Measurements from ENCODE around the gene ZNF316. TPM values are rescaled to one million over a fixed set of nuclear protein-coding genes. Genes with fewer than 3 reads are reported as not detected.
A peak's percentile ranks its signal among the peaks of the same experiment; 100 is the strongest.
"Not testable (repeated sequence)": the region's sequence is repeated elsewhere in the genome, so short reads cannot be mapped to it uniquely, and the experiment has no call there.

Gene ZNF316
- total RNA-seq, 1 donor from 2014 or later: 28.8 TPM

DNA sequence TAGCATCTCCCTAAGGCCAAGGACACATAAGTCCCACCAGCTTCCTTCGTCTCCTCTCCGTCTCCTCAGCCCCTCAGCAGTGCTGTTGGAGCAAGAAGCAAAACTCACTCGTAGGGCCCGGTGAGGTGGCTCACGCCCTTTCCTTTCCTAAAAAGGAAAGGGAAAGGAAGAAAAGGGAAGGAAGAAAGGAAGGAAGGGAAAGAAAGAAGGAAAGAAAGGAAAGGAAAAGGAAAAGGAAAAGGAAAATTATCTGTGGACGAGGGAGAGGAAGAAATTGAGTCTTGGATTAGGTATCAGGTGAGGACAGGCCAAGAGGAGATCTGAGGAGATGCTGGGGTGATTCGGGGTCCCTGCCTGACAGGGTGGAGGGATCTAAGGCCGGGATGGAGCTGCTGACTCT, 3.1 kb upstream of the ZNF316 start:
- H3K27me3 Mint-ChIP-seq: no peaks in the 10 kb centered on the region
- peaks cover 11% of the 10 kb centered on the region for H3K36me3 Mint-ChIP-seq (ENCODE audit: low read depth)
- H3K4me1 Mint-ChIP-seq: peaks cover 15% of the 10 kb centered on the region
- H3K9me3 Mint-ChIP-seq: no peaks in the 10 kb centered on the region
- intact Hi-C loops (cut with micrococcal nuclease): no loop called here
- no peak overlapping the region for H3K27ac Mint-ChIP-seq
- H3K4me3 Mint-ChIP-seq: no peak overlapping the region
- DNase-seq: no peak

- not testable (repeated sequence) for H3K9me3 Mint-ChIP-seq, DNase-seq, H3K27me3 Mint-ChIP-seq
- Mint-ChIP-seq H3K4me1 (peaks cover 23% of the 10 kb centered on the region), H3K36me3 (ENCODE audit: low read depth) (peaks cover 20% of the 10 kb centered on the region), H3K4me3 (peak overlapping the region; percentile 21), H3K27ac (peak overlapping the region; percentile 15)
- intact Hi-C loops (cut with micrococcal nuclease): loop anchor here (5.0 kb wide), 1 partner anchor 58 kb away; the partner anchor contains the start of gene ZDHHC4
Measured at GRCh38 chr7:6634971-6635370, 2.1 kb upstream of the ZNF316 start.

- H3K27ac Mint-ChIP-seq: peak overlapping the region; percentile 84
Measured at GRCh38 chr7:6637544-6638229, 569 bp downstream of the ZNF316 start.

DNA sequence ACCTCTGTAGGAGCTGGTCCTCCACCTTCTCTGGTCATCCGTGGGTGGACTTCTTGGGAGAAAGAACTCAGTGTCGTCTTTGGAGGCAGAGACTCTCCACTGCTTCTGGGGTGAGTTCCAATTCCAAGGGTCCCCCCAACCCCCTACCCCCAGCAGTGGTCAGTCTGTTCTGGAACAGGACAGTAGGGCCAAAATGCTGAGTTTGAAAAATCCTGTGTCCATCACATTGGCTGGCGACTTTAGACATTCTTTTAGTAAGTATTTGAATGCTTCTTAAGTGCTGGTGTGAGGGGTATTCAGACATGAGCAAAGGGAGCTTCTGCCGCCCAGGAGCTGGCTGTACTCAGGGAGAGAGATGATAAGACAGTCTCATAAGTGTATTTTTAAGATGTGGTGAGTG, 1.9 kb downstream of the ZNF316 start:
- peaks cover 25% of the 10 kb centered on the region for H3K4me1 Mint-ChIP-seq
- H3K36me3 Mint-ChIP-seq (ENCODE audit: low read depth): peaks cover 48% of the 10 kb centered on the region
- H3K4me3 Mint-ChIP-seq: peak overlapping the region; percentile 92
- intact Hi-C loops (cut with micrococcal nuclease): loop anchor here (5.0 kb wide), 1 partner anchor 62 kb away; the partner anchor contains the start of gene ZDHHC4
- H3K27me3 Mint-ChIP-seq: no peaks in the 10 kb centered on the region
- H3K9me3 Mint-ChIP-seq: no peaks in the 10 kb centered on the region
- no peak for DNase-seq
- peak overlapping the region; percentile 12 for H3K27ac Mint-ChIP-seq

More at GRCh38 chr7:6637544-6638229, 569 bp downstream of the ZNF316 start:
- Mint-ChIP-seq H3K4me1 (peaks cover 25% of the 10 kb centered on the region), H3K27me3 (no peaks in the 10 kb centered on the region), H3K9me3 (no peaks in the 10 kb centered on the region), H3K36me3 (ENCODE audit: low read depth) (peaks cover 39% of the 10 kb centered on the region), H3K4me3 (peak overlapping the region; percentile 92)
- peak; percentile 86 for DNase-seq
- intact Hi-C loops (cut with micrococcal nuclease): loop anchor here (2.0 to 5.0 kb wide), 3 partner anchors 47 to 69 kb away; partner anchors contain the start of genes INTS15, ZDHHC4 and ZNF12

GRCh38 chr7:6639627-6640026, 2.5 kb downstream of the ZNF316 start:
- no peaks in the 10 kb centered on the region for H3K27me3 Mint-ChIP-seq
- DNase-seq: no peak
- peaks cover 25% of the 10 kb centered on the region for H3K4me1 Mint-ChIP-seq
- peaks cover 53% of the 10 kb centered on the region for H3K36me3 Mint-ChIP-seq (ENCODE audit: low read depth)
- peak overlapping the region; percentile 92 for H3K4me3 Mint-ChIP-seq
- H3K9me3 Mint-ChIP-seq: no peaks in the 10 kb centered on the region
- intact Hi-C loops (cut with micrococcal nuclease): loop anchor here (5.0 kb wide), 1 partner anchor 62 kb away; the partner anchor contains the start of gene ZDHHC4
- H3K27ac Mint-ChIP-seq: no peak overlapping the region

DNA sequence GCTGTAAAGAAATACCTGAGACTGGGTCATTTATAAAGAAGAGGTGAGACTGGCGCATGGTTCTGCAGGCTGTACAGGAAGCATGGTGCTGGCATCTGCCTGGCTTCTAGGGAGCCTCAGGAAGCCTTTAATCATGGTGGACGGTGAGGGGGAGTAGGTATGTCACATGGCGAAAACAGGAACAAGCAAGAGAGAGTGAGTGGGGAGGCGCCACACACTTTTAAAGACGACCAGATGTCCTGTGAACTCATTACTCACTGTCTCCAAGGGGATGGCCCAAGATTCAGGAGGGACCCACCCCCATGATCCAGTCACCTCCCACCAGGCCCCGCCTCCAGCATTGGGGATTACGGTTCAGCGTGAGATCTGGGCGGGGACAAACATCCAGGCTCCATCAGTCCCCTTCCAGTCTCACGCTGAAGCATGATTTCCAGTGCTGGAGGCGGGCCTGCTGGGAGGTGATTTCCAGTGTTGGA, 3.2 kb downstream of the ZNF316 start:
- intact Hi-C loops (cut with micrococcal nuclease): no loop called here
- Mint-ChIP-seq H3K9me3 (no peaks in the 10 kb centered on the region), H3K4me3 (no peak overlapping the region), H3K27me3 (no peaks in the 10 kb centered on the region), H3K36me3 (ENCODE audit: low read depth) (peaks cover 59% of the 10 kb centered on the region), H3K27ac (peak overlapping the region; percentile 64), H3K4me1 (peaks cover 25% of the 10 kb centered on the region)
- DNase-seq: no peak

GRCh38 chr7:6641305-6642035, 4.4 kb downstream of the ZNF316 start:
- Mint-ChIP-seq H3K27me3 (no peaks in the 10 kb centered on the region), H3K4me3 (no peak overlapping the region), H3K27ac (no peak overlapping the region), H3K36me3 (ENCODE audit: low read depth) (peaks cover 67% of the 10 kb centered on the region), H3K9me3 (no peaks in the 10 kb centered on the region), H3K4me1 (peaks cover 22% of the 10 kb centered on the region)
- intact Hi-C loops (cut with micrococcal nuclease): no loop called here
- no peak for DNase-seq

DNA sequence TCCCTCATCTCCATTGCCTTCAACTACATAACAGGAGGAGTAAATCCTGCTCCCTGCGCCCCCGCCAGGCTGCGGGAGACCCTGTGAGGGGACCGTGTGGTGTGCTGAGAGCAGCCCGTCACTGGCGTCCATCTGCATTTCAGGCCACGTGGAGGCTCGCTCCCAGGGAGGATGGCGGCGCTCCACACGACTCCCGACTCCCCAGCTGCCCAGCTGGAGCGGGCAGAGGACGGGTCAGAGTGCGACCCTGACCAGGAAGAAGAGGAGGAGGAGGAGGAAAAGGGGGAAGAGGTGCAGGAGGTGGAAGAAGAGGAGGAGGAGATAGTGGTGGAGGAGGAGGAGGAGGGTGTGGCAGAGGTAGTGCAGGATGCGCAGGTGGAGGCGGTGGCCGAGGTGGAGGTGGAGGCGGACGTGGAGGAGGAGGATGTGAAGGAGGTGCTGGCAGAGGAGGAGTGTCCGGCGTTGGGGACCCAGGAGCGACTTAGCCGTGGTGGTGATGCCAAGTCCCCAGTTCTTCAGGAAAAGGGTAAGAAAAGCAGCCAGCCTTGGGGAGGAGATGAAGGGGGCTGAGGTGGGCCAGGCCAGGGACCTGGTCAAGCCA, 5.2 kb downstream of the ZNF316 start:
- Mint-ChIP-seq H3K36me3 (ENCODE audit: low read depth) (peaks cover 75% of the 10 kb centered on the region), H3K27me3 (no peaks in the 10 kb centered on the region), H3K9me3 (no peaks in the 10 kb centered on the region), H3K4me3 (no peak overlapping the region), H3K27ac (no peak overlapping the region), H3K4me1 (peaks cover 21% of the 10 kb centered on the region)
- intact Hi-C loops (cut with micrococcal nuclease): no loop called here
- no peak for DNase-seq

DNA sequence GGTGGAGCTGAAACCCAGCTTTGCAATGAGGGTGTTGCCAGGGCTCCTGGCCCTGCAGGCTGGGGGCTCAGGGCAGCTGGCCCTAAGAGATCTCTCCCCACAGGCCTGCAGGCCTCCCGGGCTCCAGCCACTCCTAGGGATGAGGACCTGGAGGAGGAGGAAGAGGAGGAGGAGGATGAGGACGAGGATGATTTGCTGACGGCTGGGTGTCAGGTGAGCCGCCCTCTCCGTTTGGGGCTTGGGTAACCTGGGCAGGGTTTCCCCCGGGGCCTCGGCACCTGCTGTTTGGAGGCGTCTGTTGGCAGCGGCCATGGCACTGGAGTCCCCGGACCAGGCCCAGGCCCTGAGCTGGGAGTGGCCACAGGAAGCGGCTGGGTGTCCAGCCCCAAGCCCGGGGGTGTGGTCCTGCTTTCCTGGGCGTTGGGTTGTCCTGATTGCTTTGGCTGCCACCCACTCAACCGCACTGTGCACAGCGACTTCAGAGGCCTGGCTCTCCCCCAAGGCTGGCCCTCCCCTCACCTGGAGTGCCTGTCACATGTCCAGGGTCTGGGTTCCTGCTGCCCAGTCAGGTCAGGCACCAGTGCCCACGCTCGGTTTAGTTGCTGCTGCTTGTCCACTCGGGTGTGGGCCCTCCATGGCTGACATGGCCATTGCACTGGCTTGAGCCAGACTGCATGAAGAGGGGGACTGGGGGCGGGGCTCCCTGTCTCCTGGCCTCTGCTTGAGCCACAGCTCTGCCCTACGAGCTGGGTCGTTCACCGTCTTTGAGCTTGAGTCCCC, 5.9 kb downstream of the ZNF316 start:
- Mint-ChIP-seq H3K27me3 (no peaks in the 10 kb centered on the region), H3K27ac (no peak overlapping the region), H3K4me3 (no peak overlapping the region), H3K4me1 (peaks cover 18% of the 10 kb centered on the region), H3K9me3 (no peaks in the 10 kb centered on the region), H3K36me3 (ENCODE audit: low read depth) (peaks cover 78% of the 10 kb centered on the region)
- no peak for DNase-seq
- intact Hi-C loops (cut with micrococcal nuclease): no loop called here

- Mint-ChIP-seq H3K4me3 (no peak overlapping the region), H3K27ac (no peak overlapping the region), H3K27me3 (no peaks in the 10 kb centered on the region), H3K9me3 (no peaks in the 10 kb centered on the region), H3K36me3 (ENCODE audit: low read depth) (peaks cover 82% of the 10 kb centered on the region), H3K4me1 (peaks cover 9% of the 10 kb centered on the region)
- intact Hi-C loops (cut with micrococcal nuclease): no loop called here
- no peak for DNase-seq
Measured at GRCh38 chr7:6643915-6644625, 7.0 kb downstream of the ZNF316 start.

DNA sequence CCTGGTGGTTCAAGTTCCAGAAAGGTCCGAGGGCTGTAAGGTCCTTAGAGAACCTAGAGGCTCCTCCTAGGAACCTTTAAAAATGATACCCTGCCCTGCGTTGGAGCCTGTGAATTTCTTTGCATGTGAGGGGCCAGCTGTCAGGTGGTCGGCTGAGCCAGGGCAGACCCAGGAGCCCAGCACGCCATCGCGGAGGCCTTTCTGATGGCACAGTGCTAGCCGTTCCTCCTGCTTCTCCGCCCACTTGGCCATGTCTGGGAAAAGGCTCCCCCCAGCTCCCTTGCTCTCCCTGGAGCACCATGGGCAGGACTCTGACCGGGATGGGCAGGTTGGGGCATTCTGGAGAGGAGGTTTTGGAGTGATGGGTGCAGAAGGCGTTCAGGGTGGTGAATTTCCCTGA, 7.6 kb downstream of the ZNF316 start:
- Mint-ChIP-seq H3K4me1 (peaks cover 4% of the 10 kb centered on the region), H3K27me3 (no peaks in the 10 kb centered on the region), H3K27ac (no peak overlapping the region), H3K9me3 (no peaks in the 10 kb centered on the region), H3K36me3 (ENCODE audit: low read depth) (peaks cover 83% of the 10 kb centered on the region), H3K4me3 (no peak overlapping the region)
- no peak for DNase-seq
- intact Hi-C loops (cut with micrococcal nuclease): no loop called here

DNA sequence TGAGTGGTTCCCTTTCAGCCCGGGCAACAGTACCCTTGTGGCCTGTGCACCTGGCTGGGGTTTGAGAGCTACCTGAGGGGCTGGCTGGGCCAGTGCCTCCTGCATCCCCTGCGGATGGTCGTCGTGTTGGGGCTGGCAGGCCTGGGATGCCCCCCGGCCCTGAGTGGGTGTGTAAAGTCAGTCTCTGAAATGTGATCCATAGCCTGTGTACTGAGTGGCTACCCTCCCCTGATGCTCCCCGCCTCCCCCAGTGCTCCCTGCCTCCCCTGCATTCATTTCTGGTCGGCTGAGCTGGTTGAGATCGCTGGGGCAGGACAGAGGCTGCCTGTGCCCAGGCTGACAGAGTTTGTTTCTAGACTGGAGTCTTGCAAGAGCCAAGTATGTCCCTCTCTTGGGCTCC, 9.3 kb downstream of the ZNF316 start:
- no peak for DNase-seq
- Mint-ChIP-seq H3K4me3 (no peak overlapping the region), H3K36me3 (ENCODE audit: low read depth) (peaks cover 90% of the 10 kb centered on the region), H3K27me3 (no peaks in the 10 kb centered on the region), H3K9me3 (peaks cover 5% of the 10 kb centered on the region), H3K4me1 (no peaks in the 10 kb centered on the region), H3K27ac (no peak overlapping the region)
- intact Hi-C loops (cut with micrococcal nuclease): no loop called here

- intact Hi-C loops (cut with micrococcal nuclease): no loop called here
- Mint-ChIP-seq H3K9me3 (peaks cover 5% of the 10 kb centered on the region), H3K4me3 (no peak overlapping the region), H3K36me3 (ENCODE audit: low read depth) (peaks cover 90% of the 10 kb centered on the region), H3K27me3 (no peaks in the 10 kb centered on the region), H3K27ac (no peak overlapping the region), H3K4me1 (no peaks in the 10 kb centered on the region)
- no peak for DNase-seq
Measured at GRCh38 chr7:6647080-6647479, 10.0 kb downstream of the ZNF316 start.

Data from activated CD4-positive, alpha-beta T cell treated with anti-CD3 and anti-CD28 coated beads, Interleukin-2, amount 10 ng/mL, durations not matched to agents 24 days and 14 days (primary cell).